Chondrocyte (in vitro differentiated cells): ENCODE data around the gene STEAP4. TPM values are rescaled to one million over a fixed set of nuclear protein-coding genes. Genes with fewer than 3 reads are reported as not detected.

Experiments
- DNase-seq: peaks from one replicate; pipeline ENCODE4 v3.0.0; 2021; ENCODE audit warnings: mixed read lengths, low spot score
- H3K27ac Mint-ChIP-seq: one replicate; pipeline ENCODE4 v1.8.0; 2021; ENCODE audit warnings: mild to moderate bottlenecking, moderate library complexity, mixed read lengths; ENCODE audit not compliant: unreplicated experiment
- H3K27me3 Mint-ChIP-seq: 2 replicates; pipeline ENCODE4 v1.8.0; 2021; ENCODE audit warnings: low read depth, mixed read lengths
- H3K36me3 Mint-ChIP-seq: 2 replicates; pipeline ENCODE4 v1.8.0; 2021; ENCODE audit warnings: low read depth, mixed read lengths
- H3K4me1 Mint-ChIP-seq: 2 replicates; pipeline ENCODE4 v1.8.0; 2021; ENCODE audit warnings: low read depth, mild to moderate bottlenecking, mixed read lengths
- H3K4me3 Mint-ChIP-seq: one replicate; pipeline ENCODE4 v1.8.0; 2021; ENCODE audit warnings: mild to moderate bottlenecking, moderate library complexity, mixed read lengths; ENCODE audit not compliant: unreplicated experiment
- H3K9me3 Mint-ChIP-seq: 2 replicates; pipeline ENCODE4 v1.8.0; 2021; ENCODE audit warnings: low read depth, mixed read lengths
- CTCF ChIP-seq: fragments of 200-600 bp; sonication (generic); IDR thresholded peaks from 2 replicates; pipeline ENCODE4 v1.5.0; 2021; ENCODE audit warnings: antibody characterized with exemption, mild to moderate bottlenecking, moderate library complexity
- total RNA-seq: library from RNA; stranded (reverse); gene quantifications from 3 replicates; pipeline ENCODE4 v1.2.1, GENCODE V29; 2021

The STEAP4 gene
- total RNA-seq, 1 donor from 2014 or later = not detected

GRCh38 chr7:88301924-88302323 is 4.8 kb downstream of the STEAP4 start:
- TF ChIP-seq CTCF = no peak
- Mint-ChIP-seq H3K27ac (no peak overlapping the region), H3K9me3 (no peaks in the 10 kb centered on the region), H3K4me1 (peaks cover 16% of the 10 kb centered on the region), H3K27me3 (peaks cover 17% of the 10 kb centered on the region), H3K36me3 (no peaks in the 10 kb centered on the region), H3K4me3 (no peak overlapping the region)
- no peak for DNase-seq

- H3K27ac Mint-ChIP-seq = no peak overlapping the region
- no peak for DNase-seq
- no peak overlapping the region for H3K4me3 Mint-ChIP-seq
- peaks cover 11% of the 10 kb centered on the region for H3K4me1 Mint-ChIP-seq
- no peaks in the 10 kb centered on the region for H3K9me3 Mint-ChIP-seq
- H3K36me3 Mint-ChIP-seq = no peaks in the 10 kb centered on the region
- TF ChIP-seq CTCF = no peak
- peaks cover 6% of the 10 kb centered on the region for H3K27me3 Mint-ChIP-seq
Observed at GRCh38 chr7:88300401-88300945, 6.2 kb downstream of the STEAP4 start.

- Mint-ChIP-seq H3K4me3 (no peak overlapping the region), H3K27ac (no peak overlapping the region), H3K27me3 (peaks cover 6% of the 10 kb centered on the region), H3K9me3 (no peaks in the 10 kb centered on the region), H3K36me3 (no peaks in the 10 kb centered on the region), H3K4me1 (peaks cover 11% of the 10 kb centered on the region)
- no peak for TF ChIP-seq CTCF
- DNase-seq = no peak
Observed at GRCh38 chr7:88299126-88299525, 7.6 kb downstream of the STEAP4 start.

- Mint-ChIP-seq H3K27me3 (peaks cover 4% of the 10 kb centered on the region), H3K4me1 (peaks cover 5% of the 10 kb centered on the region), H3K4me3 (no peak overlapping the region), H3K27ac (no peak overlapping the region), H3K36me3 (no peaks in the 10 kb centered on the region), H3K9me3 (no peaks in the 10 kb centered on the region)
- DNase-seq = no peak
- TF ChIP-seq CTCF = no peak
Observed at GRCh38 chr7:88293866-88294265, 12.8 kb downstream of the STEAP4 start.

- H3K27me3 Mint-ChIP-seq = no peaks in the 10 kb centered on the region
- no peaks in the 10 kb centered on the region for H3K9me3 Mint-ChIP-seq
- H3K27ac Mint-ChIP-seq = no peak overlapping the region
- no peak for DNase-seq
- TF ChIP-seq CTCF = no peak
- H3K4me1 Mint-ChIP-seq = peaks cover 5% of the 10 kb centered on the region
- H3K36me3 Mint-ChIP-seq = no peaks in the 10 kb centered on the region
- H3K4me3 Mint-ChIP-seq = no peak overlapping the region
Observed at GRCh38 chr7:88291398-88292173, 15.1 kb downstream of the STEAP4 start.
